Ecto neural progenitor cell (in vitro differentiated cells): Measurements from ENCODE around the gene RPS8.
A peak's percentile ranks its signal among the peaks of the same experiment; 100 is the strongest.
"Not testable (repeated sequence)": the region's sequence is repeated elsewhere in the genome, so short reads cannot be mapped to it uniquely, and the experiment has no call there.

Experiments used
- DNase-seq: peaks from one replicate; pipeline ENCODE4 v3.0.0-alpha.2; 2018; ENCODE audit warnings: low spot score

RPS8 gene

GRCh38 chr1:44780583-44781121, 5.3 kb downstream of the RPS8 start:
- DNase-seq = no peak

GRCh38 chr1:44783697-44784093, 8.4 kb downstream of the RPS8 start:
- DNase-seq = no peak

- DNase-seq = peak; percentile 76
These were observed 9.0 kb downstream of the RPS8 start for GRCh38 chr1:44784094-44785028.

GRCh38 chr1:44785029-44785380, 9.7 kb downstream of the RPS8 start:
- no peak for DNase-seq

GRCh38 chr1:44785501-44786137, 10.3 kb downstream of the RPS8 start:
- DNase-seq = no peak

- DNase-seq = peak; percentile 90
These were observed 10.9 kb downstream of the RPS8 start for GRCh38 chr1:44786138-44786840.

- no peak for DNase-seq
These were observed 11.6 kb downstream of the RPS8 start for GRCh38 chr1:44786841-44787426.

GRCh38 chr1:44787506-44787905, 12.2 kb downstream of the RPS8 start:
- no peak for DNase-seq

GRCh38 chr1:44788120-44788860, 12.9 kb downstream of the RPS8 start, which contains the start of gene BEST4:
TSS of gene BEST4 (minus strand) at chr1:44788170. CDS start at chr1:44787705, 465 bp downstream.
- DNase-seq = no peak

GRCh38 chr1:44790968-44791801, 15.8 kb downstream of the RPS8 start:
- no peak for DNase-seq

GRCh38 chr1:44792736-44793502, 17.6 kb downstream of the RPS8 start:
- no peak for DNase-seq

- not testable (repeated sequence) for DNase-seq
These were observed 22.5 kb downstream of the RPS8 start for GRCh38 chr1:44797886-44798285.

- DNase-seq = no peak
These were observed 23.4 kb downstream of the RPS8 start for GRCh38 chr1:44798481-44799365.

- DNase-seq = peak; percentile 98
These were observed 24.6 kb downstream of the RPS8 start, which contains the start of gene PLK3 for GRCh38 chr1:44799770-44800584. TSS of gene PLK3 (plus strand) at chr1:44800377. CDS start at chr1:44800464, 87 bp downstream.

- no peak for DNase-seq
These were observed 26.4 kb downstream of the RPS8 start for GRCh38 chr1:44801491-44802305.

- DNase-seq = peak; percentile 81
These were observed 27.1 kb downstream of the RPS8 start for GRCh38 chr1:44802306-44803061.
